Lung (tissue), 12 donors: ENCODE results near the gene OST4. TPM values are rescaled to one million over a fixed set of nuclear protein-coding genes. Genes with fewer than 3 reads are reported as not detected.
"Not testable (repeated sequence)": the region's sequence is repeated elsewhere in the genome, so short reads cannot be mapped to it uniquely, and the experiment has no call there.

Experiments used
- ATAC-seq: fragments of 200-7000 bp; cut with Tn5 transposase; one replicate; pipeline ENCODE4 v1.9.1; 2020; ENCODE audit warnings: moderate number of reproducible peaks; ENCODE audit not compliant: insufficient read depth, low FRiP score
- DNase-seq, 3 donors: peaks; one replicate each; pipeline ENCODE4 v3.0.0-alpha.2; 2013 to 2017
- H3K27ac ChIP-seq, 2 donors: one replicate each; pipeline ENCODE4 v1.5.1; 2013; ENCODE audit warnings: mild to moderate bottlenecking in 2 of 2, moderate library complexity in 2 of 2, control low read depth in 1 of 2, inconsistent platforms in 1 of 2, low read depth in 1 of 2, low read length in 1 of 2
- H3K27me3 ChIP-seq, 3 donors: one replicate each; pipeline ENCODE4 v1.5.1; 2013; ENCODE audit warnings: low read length in 2 of 3; ENCODE audit not compliant: control insufficient read depth in 3 of 3, insufficient read depth in 3 of 3
- H3K36me3 ChIP-seq, 4 donors: one replicate each; pipeline ENCODE4 v1.5.1; 2013; ENCODE audit warnings: low read length in 4 of 4, mild to moderate bottlenecking in 1 of 4, moderate library complexity in 1 of 4; ENCODE audit not compliant: control insufficient read depth in 4 of 4, insufficient read depth in 4 of 4
- H3K4me1 ChIP-seq, 5 donors: one replicate each; pipeline ENCODE4 v1.5.1; 2013; ENCODE audit warnings: low read length in 5 of 5, mild to moderate bottlenecking in 2 of 5, moderate library complexity in 1 of 5; ENCODE audit not compliant: control insufficient read depth in 5 of 5, insufficient read depth in 5 of 5
- H3K4me3 ChIP-seq: one replicate; pipeline ENCODE4 v1.5.1; 2013; ENCODE audit warnings: mild to moderate bottlenecking, control low read depth, moderate library complexity
- H3K9ac ChIP-seq, 2 donors: one replicate each; pipeline ENCODE4 v1.5.1; 2013; ENCODE audit warnings: low read length in 2 of 2, control low read depth in 1 of 2; ENCODE audit not compliant: insufficient read depth in 1 of 2
- H3K9me3 ChIP-seq, 4 donors: one replicate each; pipeline ENCODE4 v1.5.1; 2013; ENCODE audit warnings: low read length in 3 of 4, mild to moderate bottlenecking in 1 of 4, moderate library complexity in 1 of 4; ENCODE audit not compliant: control insufficient read depth in 4 of 4, insufficient read depth in 3 of 4
- CTCF ChIP-seq: IDR thresholded peaks from 2 replicates; pipeline ENCODE4 v1.5.1; 2012; ENCODE audit warnings: mild to moderate bottlenecking; ENCODE audit errors: control extremely low read depth, extremely low read depth
- WGBS, 2 donors: extraction: QIAGEN DNeasy Blood & Tissue Kit; methylation state at CpG; one replicate each; pipeline ENCODE4 v1.1.7; 2013; 5-methylcytosine and 5-hydroxymethylcytosine counted together
- polyA plus RNA-seq, 2 donors: library from polyadenylated mRNA; stranded (reverse); fragments of 200-250 nt; gene quantifications; one replicate each; pipeline ENCODE4 v1.2.1, GENCODE V29; 2013
- total RNA-seq, 2 donors: library from RNA; depleted of rRNA in 1 of 2; stranded (reverse); fragments of >200 nt in 1 of 2; gene quantifications; one replicate each; pipeline ENCODE4 v1.2.1, GENCODE V29; 2014 to 2021
- donor health status: control.
- donor health status: control.
- donor health status: Bipolar disorder and iron deficiency.
- donor health status: healthy.
- donor health status: DM: yes; HTN: yes; CAD: no.

OST4 gene
- total and polyA plus RNA-seq, 4 donors, result 164 to 577 (median 309) TPM

DNA sequence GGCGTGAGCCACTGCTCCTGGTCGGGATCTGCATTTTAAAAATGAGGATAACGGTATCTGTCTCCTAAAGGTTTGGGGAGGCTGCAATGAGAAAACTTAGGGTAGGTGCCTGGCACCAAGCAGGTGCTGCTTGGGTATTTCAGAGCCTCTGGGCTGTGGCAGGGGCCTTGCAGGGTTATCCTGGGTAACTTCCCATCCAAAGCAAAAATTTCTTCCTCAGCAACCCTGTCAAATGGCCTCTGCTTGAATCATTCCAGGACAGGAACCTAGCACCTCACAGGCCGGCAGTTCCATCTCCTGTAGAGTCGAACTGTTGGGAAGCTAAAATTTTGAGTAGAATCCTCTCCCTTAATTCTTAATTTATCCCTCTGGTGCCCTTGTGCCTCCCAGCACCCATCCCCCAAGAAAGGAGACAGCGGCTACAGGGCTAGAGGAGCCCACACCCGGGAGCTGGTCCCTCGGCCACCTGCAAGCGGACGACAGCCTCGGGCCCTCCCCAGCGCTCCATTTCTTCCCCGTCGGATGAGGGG is 46.6 kb upstream of the OST4 start:
- DNase-seq, result no peak
- ATAC-seq, result no peak
- WGBS, 2 donors, result 26% methylated on average over 14 of the region's 14 CpGs
- Histone ChIP-seq H3K27me3 (peaks cover 0 to 39% (median 39%) of the 10 kb centered on the region in 3 donors), H3K4me1 (peaks cover 0 to 9% (median 4%) of the 10 kb centered on the region in 5 donors), H3K27ac (no peak overlapping the region), H3K9me3 (peaks cover 0 to 2% (median 0%) of the 10 kb centered on the region in 4 donors), H3K4me3 (no peak overlapping the region), H3K36me3 (no peaks in the 10 kb centered on the region), H3K9ac (no peak overlapping the region)
- no peak for TF ChIP-seq CTCF

DNA sequence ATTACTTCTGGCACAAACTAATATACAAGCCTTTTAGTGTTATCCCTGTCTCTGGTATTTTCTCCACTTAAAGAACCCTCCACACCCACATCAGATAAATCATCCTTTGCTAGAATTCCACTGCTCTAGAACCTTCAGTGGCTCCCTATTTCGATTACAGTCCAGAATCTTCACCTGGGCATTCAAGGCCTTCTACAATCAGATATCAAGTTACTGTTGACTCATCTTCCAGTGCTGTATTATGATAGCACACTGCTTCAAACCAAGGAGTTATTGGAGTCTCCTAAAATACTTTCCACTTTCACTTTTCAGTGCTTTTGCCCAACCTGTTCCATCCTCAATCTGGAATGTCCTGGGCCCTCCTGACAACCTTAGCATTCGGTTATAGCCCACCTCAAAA is 44.1 kb upstream of the OST4 start:
- no peak for DNase-seq
- ATAC-seq, result no peak
- Histone ChIP-seq H3K4me3 (no peak overlapping the region), H3K27ac (no peak overlapping the region), H3K9ac (no peak overlapping the region), H3K36me3 (no peaks in the 10 kb centered on the region), H3K9me3 (peaks cover 0 to 2% (median 0%) of the 10 kb centered on the region in 4 donors), H3K4me1 (peaks cover 0 to 9% (median 4%) of the 10 kb centered on the region in 5 donors), H3K27me3 (peaks cover 0 to 29% (median 29%) of the 10 kb centered on the region in 3 donors)
- TF ChIP-seq CTCF, result no peak
- 67 to 82% methylated on average over 2 of the region's 2 CpGs for WGBS, 2 donors

GRCh38 chr2:27111392-27112078 is 40.1 kb upstream of the OST4 start:
- not testable (repeated sequence) for H3K4me3 ChIP-seq, H3K9ac ChIP-seq, H3K27ac ChIP-seq, ATAC-seq, H3K27me3 ChIP-seq, H3K9me3 ChIP-seq, H3K4me1 ChIP-seq, H3K36me3 ChIP-seq, DNase-seq
- 92 to 96% methylated on average over 45 to 49 of the region's 49 CpGs for WGBS, 2 donors

- H3K9me3 ChIP-seq, ATAC-seq, H3K27me3 ChIP-seq, H3K9ac ChIP-seq, H3K36me3 ChIP-seq, DNase-seq, H3K27ac ChIP-seq, H3K4me3 ChIP-seq, H3K4me1 ChIP-seq: not testable (repeated sequence)
- WGBS, 2 donors, result 85 to 89% methylated on average over 24 of the region's 24 CpGs
These were observed 39.3 kb upstream of the OST4 start for GRCh38 chr2:27110603-27111352.
